Fibroblast of skin of right quadriceps (primary cell): ENCODE measurements around the gene FAF1.
"Not testable (repeated sequence)": the region's sequence is repeated elsewhere in the genome, so short reads cannot be mapped to it uniquely, and the experiment has no call there.

ENCODE experiments used
- DNase-seq: peaks from one replicate; pipeline ENCODE4 v3.0.0-alpha.2; 2013

The FAF1 gene

DNA sequence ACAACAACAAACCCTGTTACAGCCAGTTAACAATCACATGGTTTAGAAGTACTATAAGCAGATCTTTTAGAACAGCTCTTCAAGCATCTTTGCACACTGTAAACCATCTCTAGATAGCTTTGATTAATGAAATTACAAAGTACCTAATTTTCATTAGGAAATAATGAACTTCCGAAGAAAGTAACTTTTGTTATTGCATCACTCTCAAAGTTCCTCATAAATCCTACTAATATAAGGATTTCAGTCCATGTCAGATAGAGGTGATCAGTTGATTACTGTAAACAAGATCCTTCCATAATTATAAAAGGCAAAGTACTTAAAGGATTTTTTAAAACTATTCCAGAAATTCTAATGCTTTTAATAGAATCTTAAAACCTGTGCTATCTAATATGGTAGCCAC, 58.2 kb downstream of the FAF1 start:
- no peak for DNase-seq

DNA sequence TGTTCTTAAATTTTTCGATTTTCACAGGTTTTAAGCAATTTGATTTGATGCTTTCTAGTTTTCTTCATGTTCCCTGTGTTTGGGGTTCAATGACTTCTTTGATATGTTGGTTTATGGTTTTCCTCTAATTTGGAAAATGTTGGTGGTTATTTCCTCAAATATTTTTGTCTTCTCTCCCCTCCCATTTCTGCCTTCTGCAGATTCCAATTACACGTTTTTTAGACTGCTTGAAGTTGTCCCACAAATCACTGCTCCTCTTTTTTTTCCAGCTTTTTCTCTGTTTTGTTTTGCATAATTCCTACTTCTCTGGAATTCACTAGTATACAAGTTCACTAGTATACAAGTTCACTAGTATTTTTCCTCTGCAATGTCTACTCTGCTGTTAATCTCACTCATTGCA, 61.3 kb downstream of the FAF1 start:
- no peak for DNase-seq

DNA sequence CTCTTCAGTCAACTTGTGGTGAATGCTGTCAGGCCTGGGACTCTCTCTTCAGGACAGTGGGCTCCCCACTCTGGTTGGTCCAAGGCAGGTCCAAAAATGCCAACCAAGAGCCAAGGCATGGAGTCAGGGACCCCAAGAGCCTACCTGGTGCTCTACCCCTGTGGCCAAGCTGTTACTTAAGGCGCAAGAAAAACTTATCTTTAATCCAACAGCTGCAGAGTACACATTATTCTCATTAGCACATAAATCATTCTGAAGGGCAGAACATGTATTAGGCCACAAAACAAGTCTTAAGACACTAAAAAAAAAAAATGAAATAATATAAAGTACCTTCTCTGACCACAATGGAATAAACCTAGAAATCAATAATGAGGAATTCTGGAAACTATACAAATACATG, 65.7 kb downstream of the FAF1 start:
- no peak for DNase-seq

DNA sequence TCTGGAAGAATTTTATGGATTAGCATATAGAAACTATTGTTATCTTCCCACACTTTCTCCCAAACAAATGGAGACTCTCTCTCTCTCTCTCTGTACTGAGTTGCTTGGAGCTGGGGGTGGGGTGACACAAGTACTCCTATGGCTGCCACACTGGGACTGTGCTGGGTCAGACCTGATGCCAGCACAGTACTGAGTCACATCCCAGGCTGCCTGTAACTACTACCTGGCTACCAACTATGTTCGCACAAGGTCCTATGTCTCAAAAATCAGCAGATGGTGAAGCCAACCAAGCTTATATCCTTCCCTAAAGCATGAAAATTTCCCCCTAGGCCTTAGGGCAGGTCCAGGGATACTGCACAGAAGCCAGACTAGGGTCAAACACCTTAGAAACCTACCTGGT, 66.6 kb downstream of the FAF1 start:
- DNase-seq: no peak

DNA sequence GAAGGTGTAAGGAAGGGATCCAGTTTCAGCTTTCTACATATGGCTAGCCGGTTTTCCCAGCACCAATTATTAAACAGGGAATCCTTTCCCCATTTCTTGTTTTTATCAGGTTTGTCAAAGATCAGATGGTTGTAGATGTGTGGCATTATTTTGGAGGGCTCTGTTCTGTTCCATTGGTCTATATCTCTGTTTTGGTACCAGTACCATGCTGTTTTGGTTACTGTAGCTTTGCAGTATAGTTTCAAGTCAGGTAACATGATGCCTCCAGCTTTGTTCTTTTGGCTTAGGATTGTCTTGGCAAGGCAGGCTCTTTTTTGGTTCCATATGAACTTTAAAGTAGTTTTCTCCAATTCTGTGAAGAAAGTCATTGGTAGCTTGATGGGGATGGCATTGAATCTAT, 72.5 kb downstream of the FAF1 start:
- DNase-seq: not testable (repeated sequence)

DNA sequence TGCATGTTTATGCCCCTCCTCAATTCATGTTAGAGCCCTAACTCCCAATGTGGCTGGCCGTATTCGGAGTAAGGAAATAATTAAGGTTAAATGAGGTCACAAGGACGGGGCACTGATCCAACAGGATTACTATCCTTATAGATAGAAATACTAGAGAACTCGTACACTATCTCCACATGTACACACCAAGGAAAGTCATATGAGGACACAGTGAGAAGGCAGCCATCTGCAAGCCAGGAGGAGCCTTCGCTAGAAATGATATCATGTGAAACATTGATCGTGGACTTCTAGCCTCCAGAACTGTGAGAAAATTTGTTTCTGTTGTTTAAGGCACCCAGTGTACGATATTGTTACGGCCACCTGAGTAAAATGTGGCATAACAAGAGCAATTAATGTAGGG, 79.7 kb downstream of the FAF1 start:
- no peak for DNase-seq

DNA sequence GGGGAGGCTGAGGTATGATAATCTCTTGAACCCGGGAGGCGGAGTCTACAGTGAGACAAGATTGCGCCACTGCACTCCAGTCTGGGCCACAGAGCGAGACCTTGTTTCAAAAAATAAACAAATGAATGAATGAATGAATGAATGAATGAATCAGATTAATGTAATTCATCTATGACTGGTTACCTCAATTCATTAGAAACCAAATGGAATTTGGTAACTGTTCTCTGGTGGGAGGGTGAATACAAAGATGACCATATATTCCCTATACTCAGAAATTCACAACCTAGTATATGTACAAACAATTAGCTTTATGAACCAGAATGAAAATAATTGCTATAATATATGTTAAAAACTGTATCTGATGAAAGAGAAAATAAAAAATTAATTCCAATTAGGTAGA, 80.9 kb downstream of the FAF1 start:
- DNase-seq: no peak

DNA sequence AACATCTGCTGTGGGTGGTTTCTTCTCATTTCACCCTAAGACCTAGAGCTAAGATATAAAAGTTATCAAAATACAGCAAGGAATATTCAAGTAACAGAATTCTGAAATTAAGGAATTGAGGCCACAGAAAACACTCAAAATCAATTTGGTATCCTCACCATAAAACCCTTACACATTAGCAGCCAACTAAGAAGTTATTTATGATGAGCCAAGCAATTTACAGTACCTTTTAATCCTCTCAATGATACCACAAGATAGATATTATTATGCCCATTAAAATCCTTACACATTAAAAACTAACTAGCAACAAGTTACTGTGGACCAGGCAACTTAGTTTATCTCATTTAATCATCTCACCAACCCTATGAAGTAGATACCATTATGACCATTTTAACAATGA, 81.6 kb downstream of the FAF1 start:
- DNase-seq: no peak

DNA sequence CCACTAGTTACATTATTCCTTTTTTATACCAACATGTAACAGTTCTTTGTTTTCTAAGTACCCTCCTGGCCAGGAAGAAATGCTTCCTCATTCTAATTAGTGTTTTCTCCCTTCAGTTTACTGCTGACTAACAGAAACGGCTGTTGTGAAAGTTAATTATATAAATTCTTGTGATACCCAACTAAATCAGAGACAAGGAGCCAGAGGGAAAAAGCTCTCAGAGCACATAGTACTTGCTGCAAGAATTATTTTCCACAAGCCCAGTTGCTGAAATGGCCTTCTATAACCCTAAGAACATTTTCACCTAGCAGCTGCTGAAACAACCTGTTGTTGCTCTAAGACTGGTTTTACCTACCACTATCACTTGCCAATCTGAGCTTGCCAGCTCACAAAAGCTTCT, 82.4 kb downstream of the FAF1 start:
- DNase-seq: no peak

DNA sequence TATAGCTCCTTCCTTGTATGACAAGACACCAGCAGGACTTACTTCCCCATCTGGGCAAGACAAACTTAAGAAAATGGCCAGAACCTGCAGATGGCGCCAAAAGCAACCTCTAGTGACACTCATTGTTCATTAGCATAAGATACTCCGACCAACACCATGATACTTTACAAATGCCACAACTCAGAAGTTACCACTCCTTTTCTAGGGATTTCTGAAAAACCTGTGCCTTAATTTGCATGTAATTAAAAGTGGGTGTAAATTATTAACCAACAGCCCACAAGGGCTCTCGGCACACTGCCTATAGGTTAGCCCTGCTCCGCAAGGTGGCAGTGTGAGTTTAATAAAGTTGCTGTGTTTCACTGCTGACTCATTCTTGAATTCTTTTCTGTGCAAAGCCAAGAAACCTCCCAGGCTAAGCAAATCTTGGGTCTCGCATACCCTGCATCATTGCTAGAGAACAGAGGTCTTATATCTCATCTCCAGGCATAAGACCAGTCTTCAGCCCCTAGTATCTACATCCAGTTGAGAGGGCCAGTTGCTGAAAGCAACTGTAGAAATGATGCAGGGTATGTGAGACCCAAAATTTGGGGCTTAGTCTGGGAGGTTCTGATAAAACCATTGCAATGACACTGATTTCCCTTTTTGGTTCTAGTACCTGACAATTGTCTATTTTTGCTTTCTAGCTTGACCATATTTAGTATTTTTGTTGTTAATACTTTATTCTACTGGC, 86.4 kb downstream of the FAF1 start:
- peak; percentile 47 for DNase-seq

DNA sequence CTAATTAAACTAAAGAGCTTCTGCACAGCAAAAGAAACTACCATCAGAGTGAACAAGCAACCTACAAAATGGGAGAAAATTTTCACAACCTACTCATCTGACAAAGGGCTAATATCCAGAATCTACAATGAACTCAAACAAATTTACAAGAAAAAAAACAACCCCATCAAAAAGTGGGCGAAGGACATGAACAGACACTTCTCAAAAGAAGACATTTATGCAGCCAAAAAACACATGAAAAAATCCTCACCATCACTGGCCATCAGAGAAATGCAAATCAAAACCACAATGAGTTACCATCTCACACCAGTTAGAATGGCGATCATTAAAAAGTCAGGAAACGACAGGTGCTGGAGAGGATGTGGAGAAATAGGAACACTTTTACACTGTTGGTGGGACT, 95.2 kb downstream of the FAF1 start:
- DNase-seq: not testable (repeated sequence)

DNA sequence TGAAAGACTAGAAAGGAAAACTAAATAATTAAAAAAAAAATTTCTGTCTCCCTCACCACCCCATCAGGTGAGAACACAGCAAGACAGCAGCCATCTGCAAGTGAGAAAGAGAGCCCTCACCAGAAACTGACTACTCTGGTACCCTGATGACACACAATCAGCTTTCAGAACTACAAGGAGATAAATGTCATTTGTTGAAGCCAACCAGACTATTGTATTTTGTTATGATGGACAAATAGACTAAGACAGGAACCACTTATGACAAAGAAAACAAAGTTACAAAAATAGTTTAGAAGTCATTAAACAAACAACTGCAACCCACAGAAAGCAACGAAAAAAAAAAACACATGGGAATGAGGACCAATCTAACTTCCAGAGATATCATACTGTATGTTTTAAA, 98.3 kb downstream of the FAF1 start:
- no peak for DNase-seq

DNA sequence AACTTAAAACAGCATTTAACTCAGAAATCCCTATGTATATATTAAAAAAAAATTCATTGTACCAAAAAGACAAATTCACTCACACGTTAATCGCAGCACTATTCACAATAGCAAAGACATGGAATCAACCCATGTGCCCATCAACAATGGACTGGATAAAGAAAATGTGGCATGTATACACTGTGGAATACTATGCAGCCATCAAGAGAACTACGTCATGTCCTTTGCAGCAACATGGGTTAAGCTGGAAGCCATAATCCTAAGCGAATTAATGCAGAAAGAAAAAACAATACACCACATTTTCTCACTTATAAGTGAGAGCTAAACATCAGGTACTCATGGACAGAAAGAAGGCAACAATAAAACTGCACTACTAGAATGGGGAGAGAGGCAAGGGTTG, 99.4 kb downstream of the FAF1 start:
- no peak for DNase-seq

DNA sequence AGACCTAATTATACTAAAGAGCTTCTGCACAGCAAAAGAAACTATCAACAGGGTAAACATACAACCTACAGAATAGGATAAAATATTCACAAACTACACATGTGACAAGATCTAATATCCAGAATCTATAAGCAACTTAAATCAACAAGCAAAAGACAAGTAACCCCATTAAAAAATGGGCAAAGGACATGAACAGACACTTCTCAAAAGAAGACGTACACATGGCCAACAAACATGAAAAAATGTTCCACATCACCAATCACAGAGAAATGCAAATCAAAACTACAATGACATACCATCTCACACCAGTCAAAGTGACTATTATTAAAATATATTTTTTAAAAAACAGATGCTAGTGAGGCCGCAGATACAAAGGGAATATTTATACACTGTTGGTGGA, 99.8 kb downstream of the FAF1 start:
- no peak for DNase-seq

DNA sequence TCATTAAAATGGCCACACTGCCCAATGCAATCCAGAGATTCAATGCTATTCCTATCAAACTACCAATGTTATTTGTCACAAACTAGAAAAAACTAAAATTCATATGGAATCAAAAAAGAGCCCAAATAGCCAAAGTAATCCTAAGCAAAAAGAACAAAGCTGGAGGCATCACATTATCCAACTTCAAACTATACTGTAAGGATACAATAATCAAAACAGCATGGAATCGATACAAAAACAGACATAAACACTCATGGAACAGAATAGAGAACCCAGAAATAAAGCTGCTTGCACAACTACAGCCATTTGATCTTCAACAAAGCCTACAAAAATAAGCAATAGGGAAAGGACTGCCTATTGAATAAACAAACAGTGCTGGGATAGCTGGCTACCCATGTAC, 100.4 kb downstream of the FAF1 start:
- DNase-seq: no peak

DNA sequence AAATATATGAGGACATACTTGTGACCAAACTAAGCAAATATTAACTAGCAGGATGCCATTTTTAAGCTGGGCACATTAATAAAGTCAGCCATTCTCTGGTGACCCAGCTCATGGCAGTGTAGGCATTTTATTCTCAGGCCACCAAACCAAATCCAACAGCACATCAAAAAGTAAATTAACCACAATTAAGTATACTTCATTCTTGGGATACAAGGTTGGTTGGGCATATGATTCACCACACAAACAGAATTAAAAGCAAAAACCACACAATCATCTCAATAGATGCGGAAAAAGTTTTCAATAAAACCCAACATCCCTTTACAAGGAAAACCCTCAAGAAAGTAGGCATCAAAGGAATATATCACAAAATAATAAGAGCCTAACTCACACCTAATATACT, 101.3 kb downstream of the FAF1 start:
- no peak for DNase-seq

DNA sequence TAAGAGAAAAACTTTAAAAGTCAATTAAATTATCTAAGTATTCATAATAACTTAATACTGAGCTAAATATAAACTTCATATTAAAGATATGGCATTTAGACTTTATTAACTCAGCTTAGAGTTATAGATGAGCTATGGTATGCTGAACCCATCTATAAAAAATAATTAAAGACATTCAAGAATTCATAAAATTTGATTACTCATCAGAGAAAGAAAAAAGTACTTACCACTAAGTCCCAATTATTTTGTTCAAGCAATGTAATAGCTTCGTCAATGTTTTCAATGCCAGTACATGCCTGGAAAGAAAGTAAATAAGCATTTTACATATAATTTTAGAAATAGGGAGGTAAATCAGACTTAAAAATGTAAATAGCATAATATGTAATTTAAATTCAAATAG, 102.4 kb downstream of the FAF1 start:
- peak; percentile 5 for DNase-seq

DNA sequence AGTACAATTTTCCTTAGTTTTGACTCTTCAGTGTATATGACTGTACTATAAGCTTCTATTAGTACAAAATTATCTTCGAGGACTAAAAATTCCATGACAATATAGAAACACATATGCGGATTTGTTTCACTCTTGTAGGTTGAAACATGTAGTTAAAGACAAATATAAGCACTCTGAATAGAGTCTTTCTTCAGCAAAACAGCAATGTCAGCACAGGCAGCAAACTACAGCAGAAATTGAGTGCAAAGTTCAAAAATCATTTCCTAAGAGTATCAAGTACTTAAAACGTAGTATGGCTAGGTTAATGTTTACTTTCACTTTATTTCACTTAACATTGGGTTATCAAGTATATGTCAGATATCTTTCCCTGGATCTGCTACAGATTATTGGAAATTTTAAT, 106.7 kb downstream of the FAF1 start:
- DNase-seq: no peak

DNA sequence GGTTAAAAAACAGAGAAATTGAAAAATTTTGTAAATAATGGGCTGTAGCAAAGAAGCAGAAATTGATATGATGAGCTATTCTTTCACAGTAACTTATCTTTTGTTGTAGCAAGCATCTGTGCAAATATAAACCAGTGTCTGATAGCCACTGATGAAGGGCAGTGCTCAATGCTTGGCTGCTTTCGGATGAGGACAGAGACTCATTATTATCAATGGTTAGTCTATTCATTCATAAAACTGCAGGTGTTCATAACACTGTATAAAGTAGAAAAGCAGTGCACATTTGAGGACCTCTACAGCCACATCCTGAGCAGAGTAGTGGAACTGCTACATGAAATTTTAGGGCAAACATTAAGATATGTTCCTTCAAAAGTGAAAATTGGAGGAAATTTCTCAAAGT, 107.2 kb downstream of the FAF1 start:
- no peak for DNase-seq

DNA sequence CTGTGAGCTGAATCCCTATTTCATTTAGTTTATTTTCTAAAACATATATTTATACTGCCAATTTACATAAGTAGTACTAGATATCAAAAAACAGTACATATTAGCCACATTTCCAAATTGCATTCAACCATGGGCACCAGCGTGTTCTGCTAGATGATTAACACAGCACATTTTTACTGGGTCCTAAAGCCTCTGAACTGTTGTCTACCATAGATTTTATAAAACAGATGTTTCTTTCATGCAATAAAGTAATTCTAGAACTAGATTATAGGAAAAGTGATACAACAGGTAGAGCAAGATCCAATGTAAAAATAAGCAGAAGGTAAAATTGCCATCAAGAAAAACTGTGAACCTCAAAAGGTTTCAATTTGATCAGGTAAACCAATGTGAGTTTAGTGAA, 108.6 kb downstream of the FAF1 start:
- no peak for DNase-seq

DNA sequence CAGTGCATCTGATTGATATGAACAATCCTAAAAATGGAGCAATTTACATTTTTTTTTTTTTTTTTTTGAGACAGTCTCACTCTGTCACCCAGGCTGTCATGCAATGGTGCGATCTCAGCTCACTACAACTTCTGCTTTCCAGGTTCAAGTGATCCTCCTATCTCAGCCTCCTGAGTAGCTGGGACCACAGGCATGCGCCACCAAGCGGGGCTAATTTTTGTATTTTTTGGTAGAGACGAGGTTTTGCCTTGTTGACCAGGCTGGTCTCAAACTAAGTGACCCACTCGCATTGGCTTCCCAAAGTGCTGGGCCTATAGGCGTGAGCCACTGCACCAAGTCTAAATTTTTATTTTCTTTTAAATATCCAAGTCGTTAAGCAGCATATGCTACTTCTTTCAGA, 109.0 kb downstream of the FAF1 start:
- no peak for DNase-seq

DNA sequence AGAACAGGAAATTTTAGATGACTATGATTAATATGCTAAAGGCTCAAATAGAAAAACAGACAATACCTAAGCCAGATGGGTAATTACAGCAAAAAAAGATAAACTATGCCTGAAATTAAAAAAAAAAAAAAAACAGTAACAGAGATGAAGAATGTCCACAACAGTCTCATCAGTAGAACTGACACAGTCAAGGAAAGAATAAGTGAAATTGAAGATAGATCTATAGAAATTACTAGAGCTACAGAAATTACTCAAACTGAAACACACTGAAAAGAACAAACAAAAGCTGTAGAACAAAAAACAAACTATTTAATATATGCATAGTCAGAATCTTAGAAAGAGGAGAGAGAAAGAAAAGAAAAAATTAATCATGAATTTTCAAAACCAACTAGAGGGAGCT, 112.8 kb downstream of the FAF1 start:
- no peak for DNase-seq

DNA sequence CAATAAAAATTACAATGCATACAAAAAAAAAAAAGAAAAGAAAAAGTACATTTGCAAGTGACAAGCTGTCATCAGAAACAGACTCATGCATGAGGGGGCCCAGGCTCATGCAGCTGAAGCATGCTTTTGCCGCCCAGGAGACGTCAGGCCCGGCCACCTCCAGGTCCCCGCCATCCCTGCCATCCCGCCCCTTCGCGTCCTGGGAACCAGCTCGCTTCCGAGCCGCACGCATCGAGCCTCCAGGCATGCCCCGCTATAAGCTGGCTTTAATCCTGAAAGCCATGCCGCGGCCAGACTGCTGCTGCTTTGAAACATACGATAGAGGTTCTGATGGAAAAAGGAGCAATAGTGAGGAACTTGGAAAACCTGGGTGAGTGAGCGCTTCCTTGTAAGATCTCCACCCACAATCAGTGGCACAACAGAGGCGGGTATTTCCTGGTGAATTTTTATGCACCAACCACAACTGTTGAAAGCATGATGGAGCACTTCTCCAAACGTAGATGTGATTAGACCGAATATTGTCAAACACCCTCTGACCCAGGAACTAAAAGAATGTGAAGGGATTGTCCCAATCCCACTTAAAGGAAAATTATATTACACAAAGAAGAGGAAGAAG, 113.7 kb downstream of the FAF1 start:
- no peak for DNase-seq

DNA sequence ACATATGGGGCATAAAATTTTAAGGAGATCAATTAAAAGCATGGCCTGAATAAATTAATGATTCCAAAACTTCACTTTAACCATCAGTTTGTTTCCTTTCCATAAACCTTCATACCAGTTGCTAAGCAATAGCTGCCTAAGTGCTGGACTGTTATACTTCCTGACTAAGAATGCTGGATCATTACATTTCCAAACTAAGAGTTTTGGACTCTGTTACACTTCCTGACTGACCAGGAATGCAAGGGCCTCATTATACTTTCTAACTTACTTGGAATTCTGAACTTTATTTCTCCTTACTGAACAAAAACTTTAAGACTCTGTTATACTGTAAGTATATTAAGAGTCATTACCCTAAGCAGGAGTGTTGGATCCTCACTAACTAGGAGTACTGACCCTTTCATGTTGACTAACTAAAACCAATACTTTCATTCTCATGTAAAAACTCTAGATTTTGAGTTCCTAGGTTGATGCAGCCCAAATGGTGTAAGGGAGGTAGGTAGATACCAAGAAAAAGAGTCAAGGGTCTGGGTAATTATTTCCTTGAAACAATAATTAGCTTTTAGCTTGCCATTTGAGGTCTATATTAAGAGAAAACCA, 118.2 kb downstream of the FAF1 start:
- peak; percentile 33 for DNase-seq

DNA sequence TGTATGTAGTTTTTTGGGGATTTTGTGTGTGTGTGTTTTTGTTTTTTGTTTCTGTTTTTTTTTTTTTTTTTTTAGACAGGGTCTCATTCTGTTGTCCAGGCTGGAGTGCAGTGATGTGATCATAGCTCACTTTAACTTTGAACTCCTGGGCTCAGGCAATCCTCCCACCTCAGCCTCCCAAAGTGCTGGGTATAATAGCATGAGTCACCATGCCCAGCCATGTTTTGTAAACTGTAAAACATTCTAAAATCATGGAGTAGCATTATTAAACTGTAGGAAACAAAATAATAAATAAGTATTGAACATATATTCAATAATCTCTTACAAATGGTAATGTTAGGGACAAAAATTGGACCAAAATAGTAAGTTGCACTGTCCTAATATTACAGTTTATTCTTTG, 124.0 kb downstream of the FAF1 start:
- DNase-seq: no peak
